Hindlimb muscle (tissue), 1 donor: ENCODE results near the gene SHTN1. TPM values are rescaled to one million over a fixed set of nuclear protein-coding genes. Genes with fewer than 3 reads are reported as not detected.

ENCODE experiments used
- DNase-seq: peaks from one replicate; pipeline ENCODE4 v3.0.0-alpha.2; 2013
- polyA plus RNA-seq: library from polyadenylated mRNA; unstranded; fragments of 120-200 nt; gene quantifications from one replicate; pipeline ENCODE4 v1.2.1, GENCODE V29; 2013; ENCODE audit not compliant: insufficient read length

The SHTN1 gene
- polyA plus RNA-seq, 1 donor: 7.0 TPM

GRCh38 chr10:116831790-116832189, 173.2 kb downstream of the SHTN1 start:
- no peak for DNase-seq

Other genes starting within 250 kb of the SHTN1 start
- 0.19 TPM for gene ENO4, start 155.7 kb downstream of the SHTN1 start, polyA plus RNA-seq
- not detected for gene VAX1, start 133.1 kb upstream of the SHTN1 start, polyA plus RNA-seq
- gene KCNK18, start 192.3 kb upstream of the SHTN1 start, polyA plus RNA-seq: not detected
- gene SLC18A2, start 235.9 kb upstream of the SHTN1 start, polyA plus RNA-seq: 0.27 TPM